Measurements from ENCODE around the gene INHBB.

- TF ChIP-seq CTCF (IDR thresholded peaks at IDR 0.05), result no peak
- TF ChIP-seq ZFX (IDR thresholded peaks at IDR 0.05; ENCODE audit: borderline replicate concordance), result no peak
Observed at GRCh38 chr2:120344214-120344975, 1.5 kb upstream of the INHBB start.
